SU-DHL-6 (cell line): ENCODE results near the gene ATP7B.

ENCODE experiments used
- H2AFZ ChIP-seq: fragments of 200-600 bp; sonication (generic); 2 replicates; pipeline ENCODE4 v1.6.1; 2014; ENCODE audit warnings: low read depth, mild to moderate bottlenecking, moderate library complexity, mixed read lengths, antibody characterized with exemption, low read length; ENCODE audit not compliant: severe bottlenecking
- H3F3A ChIP-seq: fragments of 200-600 bp; shearing (Covaris generic); 2 replicates; pipeline ENCODE4 v1.6.0; 2016; ENCODE audit warnings: antibody characterized with exemption, mild to moderate bottlenecking; ENCODE audit not compliant: insufficient read depth
- H3K27ac ChIP-seq: fragments of 200-600 bp; sonication (generic); 2 replicates; pipeline ENCODE4 v1.5.1; 2016; ENCODE audit warnings: low read depth, mild to moderate bottlenecking, low read length, moderate library complexity, mixed read lengths
- H3K27me3 ChIP-seq: fragments of 200-600 bp; sonication (generic), shearing (Covaris generic); 2 replicates; pipeline ENCODE4 v1.6.0; 2014; ENCODE audit warnings: mild to moderate bottlenecking, low read length
- H3K36me3 ChIP-seq: fragments of 200-600 bp; sonication (generic); 2 replicates; pipeline ENCODE4 v1.6.1; 2014; ENCODE audit warnings: mild to moderate bottlenecking, low read length, mixed read lengths
- H3K4me2 ChIP-seq: fragments of 300-600, 200-600 bp; shearing (Covaris generic), sonication (generic); 2 replicates; pipeline ENCODE4 v1.6.0; 2014; ENCODE audit warnings: low read length, low read depth, mild to moderate bottlenecking; ENCODE audit not compliant: poor library complexity, severe bottlenecking
- H3K4me3 ChIP-seq: fragments of 200-600 bp; sonication (generic); 2 replicates; pipeline ENCODE4 v1.5.1; 2014; ENCODE audit warnings: antibody characterized with exemption, low read length, mild to moderate bottlenecking, mixed read lengths; ENCODE audit not compliant: insufficient read depth, poor library complexity, severe bottlenecking
- H3K79me2 ChIP-seq: fragments of 200-600 bp; sonication (generic); 2 replicates; pipeline ENCODE4 v1.6.1; 2014; ENCODE audit warnings: mild to moderate bottlenecking, low read length, moderate library complexity; ENCODE audit not compliant: insufficient read depth
- H3K9ac ChIP-seq: fragments of 200-600 bp; sonication (generic); 2 replicates; pipeline ENCODE4 v1.7.0; 2014; ENCODE audit warnings: mild to moderate bottlenecking, low read length
- H3K9me2 ChIP-seq: fragments of 200-600 bp; sonication (generic); replicated peaks from 2 replicates; pipeline ENCODE4 v1.6.1; 2014; ENCODE audit warnings: low read length; ENCODE audit not compliant: insufficient read depth
- H3K9me3 ChIP-seq: fragments of 200-600 bp; sonication (generic); 2 replicates; pipeline ENCODE4 v1.6.1; 2014; ENCODE audit warnings: low read length, mixed read lengths; ENCODE audit not compliant: insufficient read depth
- H4K20me1 ChIP-seq: fragments of 200-600 bp; sonication (generic); 2 replicates; pipeline ENCODE4 v1.6.1; 2014; ENCODE audit warnings: low read depth, mild to moderate bottlenecking, antibody characterized with exemption, low read length, moderate library complexity, mixed read lengths
- EZH2phosphoT487 ChIP-seq: fragments of 200-600 bp; sonication (generic), shearing (Covaris generic); conservative IDR thresholded peaks from 2 replicates; pipeline ENCODE4 v1.6.1; 2018; ENCODE audit warnings: mild to moderate bottlenecking, antibody characterized with exemption, low read length, moderate library complexity, mixed read lengths
- TF ChIP-seq, protein P1 (sequence below): fragments of 200-600 bp; sonication (generic); IDR thresholded peaks from one replicate; pipeline ENCODE4 v1.5.1; 2017; ENCODE audit warnings: antibody characterized with exemption, mild to moderate bottlenecking, low read length, moderate library complexity; ENCODE audit not compliant: insufficient read depth, poor library complexity, severe bottlenecking

The ATP7B gene

DNA sequence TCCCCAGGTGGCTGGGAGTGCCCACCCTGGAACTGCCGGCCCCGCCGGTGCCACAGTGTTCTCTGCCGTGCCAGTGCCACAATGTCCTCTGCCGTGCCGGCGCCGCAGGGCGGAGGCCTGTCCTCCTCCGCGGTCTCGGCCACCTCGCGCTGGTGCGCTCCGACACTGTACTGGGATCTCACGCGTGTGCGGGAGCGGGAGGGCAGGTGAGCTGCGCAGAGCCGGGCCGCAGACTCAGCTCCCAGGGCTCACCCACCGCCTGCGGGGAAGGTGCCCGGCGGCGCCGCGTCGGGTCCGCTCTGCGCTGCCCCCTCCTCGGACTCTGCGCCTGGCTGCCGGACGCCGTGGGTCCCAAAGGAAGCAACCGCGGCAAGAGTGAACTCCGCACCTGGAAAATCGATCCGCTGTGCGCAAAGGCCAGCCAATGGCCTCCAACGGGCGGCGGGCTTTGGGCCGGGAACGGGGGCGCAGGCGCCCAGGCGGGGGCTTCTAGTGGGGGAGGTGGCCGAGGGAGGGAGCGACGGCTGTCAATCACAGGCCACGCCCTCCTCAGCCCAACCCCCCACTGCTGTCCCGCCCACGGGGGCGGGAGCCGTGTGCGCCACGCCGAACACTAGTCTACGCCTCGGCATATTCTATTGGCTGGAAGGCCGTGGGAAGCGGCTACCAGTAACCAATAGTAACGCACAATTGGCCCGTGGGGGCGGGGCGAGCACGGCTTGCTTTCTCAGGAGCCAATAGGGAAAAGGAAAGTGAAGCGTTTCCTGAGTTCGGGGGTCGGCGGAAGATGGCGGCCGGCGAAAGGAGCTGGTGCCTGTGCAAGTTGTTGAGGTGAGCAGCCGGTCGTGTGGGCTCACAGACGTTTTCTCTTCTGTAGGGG lies 622 bp upstream of the ATP7B start, which contains the start of gene ALG11:
ALG11 (plus strand) TSS at position 767 of the 880 bp plus-strand sequence; CDS start at position 788, 21 bp downstream.
- Histone ChIP-seq H3K9me3 (no peaks in the 10 kb centered on the region), H3F3A (no peaks in the 10 kb centered on the region), H3K4me2 (peak within 1 kb of the TSS; percentile 99), H3K9me2 (no peaks in the 10 kb centered on the region), H4K20me1 (no peaks in the 10 kb centered on the region), H3K27me3 (no peaks in the 10 kb centered on the region), H2AFZ (peak within 1 kb of the TSS; percentile 96), H3K9ac (peak within 1 kb of the TSS; percentile 87), H3K79me2 (peaks cover 43% of the 10 kb centered on the region), H3K36me3 (no peaks in the 10 kb centered on the region), H3K4me3 (peak within 1 kb of the TSS; percentile 100), H3K27ac (no peak within 1 kb of the TSS)
- 0 out of 2 replicates have a peak, but pooled peaks have one; percentile 15 for TF ChIP-seq EZH2phosphoT487
- TF ChIP-seq, protein P1, sequence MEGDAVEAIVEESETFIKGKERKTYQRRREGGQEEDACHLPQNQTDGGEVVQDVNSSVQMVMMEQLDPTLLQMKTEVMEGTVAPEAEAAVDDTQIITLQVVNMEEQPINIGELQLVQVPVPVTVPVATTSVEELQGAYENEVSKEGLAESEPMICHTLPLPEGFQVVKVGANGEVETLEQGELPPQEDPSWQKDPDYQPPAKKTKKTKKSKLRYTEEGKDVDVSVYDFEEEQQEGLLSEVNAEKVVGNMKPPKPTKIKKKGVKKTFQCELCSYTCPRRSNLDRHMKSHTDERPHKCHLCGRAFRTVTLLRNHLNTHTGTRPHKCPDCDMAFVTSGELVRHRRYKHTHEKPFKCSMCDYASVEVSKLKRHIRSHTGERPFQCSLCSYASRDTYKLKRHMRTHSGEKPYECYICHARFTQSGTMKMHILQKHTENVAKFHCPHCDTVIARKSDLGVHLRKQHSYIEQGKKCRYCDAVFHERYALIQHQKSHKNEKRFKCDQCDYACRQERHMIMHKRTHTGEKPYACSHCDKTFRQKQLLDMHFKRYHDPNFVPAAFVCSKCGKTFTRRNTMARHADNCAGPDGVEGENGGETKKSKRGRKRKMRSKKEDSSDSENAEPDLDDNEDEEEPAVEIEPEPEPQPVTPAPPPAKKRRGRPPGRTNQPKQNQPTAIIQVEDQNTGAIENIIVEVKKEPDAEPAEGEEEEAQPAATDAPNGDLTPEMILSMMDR: no peak

DNA sequence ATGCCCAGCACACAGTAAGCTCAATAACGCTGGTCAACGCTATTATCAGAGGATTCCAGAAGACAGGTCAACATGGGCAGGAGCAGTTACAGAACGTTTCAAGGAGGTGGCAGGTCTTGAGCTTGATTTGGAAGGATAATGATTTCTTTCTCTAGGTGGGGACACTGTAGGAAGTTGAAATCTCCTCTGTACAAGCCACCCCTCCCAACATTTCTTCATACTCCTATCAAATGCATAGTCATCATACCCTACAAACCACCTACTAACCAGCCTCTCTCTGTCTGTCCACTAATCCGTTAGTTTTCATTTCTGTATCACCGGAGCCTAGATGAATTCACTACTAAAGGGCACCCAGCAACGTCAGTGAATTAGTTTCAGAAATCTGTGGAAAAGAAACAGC lies 1.3 kb downstream of the ATP7B start:
- Histone ChIP-seq H3K27ac (no peak overlapping the region), H4K20me1 (no peaks in the 10 kb centered on the region), H3F3A (no peaks in the 10 kb centered on the region), H3K9me3 (no peaks in the 10 kb centered on the region), H3K4me2 (no peak overlapping the region), H3K9me2 (no peaks in the 10 kb centered on the region), H3K36me3 (no peaks in the 10 kb centered on the region), H2AFZ (no peak overlapping the region), H3K27me3 (no peaks in the 10 kb centered on the region), H3K4me3 (no peak overlapping the region), H3K9ac (no peak overlapping the region), H3K79me2 (peaks cover 26% of the 10 kb centered on the region)
- TF ChIP-seq EZH2phosphoT487: no peak
- TF ChIP-seq, protein P1: no peak

DNA sequence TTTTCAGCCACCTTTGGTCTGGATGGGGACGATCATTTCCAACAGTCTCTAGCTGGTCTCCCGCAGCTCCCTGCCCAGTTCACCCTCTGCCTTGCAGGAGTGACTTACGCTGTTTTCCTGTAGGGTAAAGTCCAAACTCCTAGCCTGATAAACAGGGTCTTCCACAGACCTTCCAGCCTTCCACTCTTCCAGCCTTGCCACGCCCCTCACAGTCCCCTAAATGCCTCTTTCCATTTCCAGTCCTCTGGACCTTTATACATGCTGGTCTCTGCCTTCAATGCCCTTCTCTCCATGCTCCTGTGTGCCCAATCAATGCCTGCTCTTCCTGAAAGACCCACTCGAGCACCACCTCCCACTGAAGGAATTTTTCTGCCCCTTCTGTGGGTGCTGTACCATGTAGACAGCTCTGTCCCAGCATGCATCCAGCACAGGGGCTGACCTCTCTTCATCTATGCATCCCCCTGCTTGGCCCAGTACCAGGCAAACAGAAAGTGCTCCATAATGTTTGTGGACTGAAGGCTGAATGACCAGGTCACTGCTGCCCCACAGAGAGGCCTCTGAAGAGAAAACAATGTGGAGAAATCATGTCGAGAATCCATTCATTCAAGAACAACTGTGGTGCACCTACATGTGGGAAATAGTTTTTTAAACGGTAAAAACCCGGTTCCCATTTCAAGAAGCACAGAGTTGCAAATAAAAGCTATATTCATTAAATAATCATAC lies 4.6 kb downstream of the ATP7B start:
- H2AFZ ChIP-seq: no peak overlapping the region
- TF ChIP-seq, protein P1: no peak
- TF ChIP-seq EZH2phosphoT487: no peak
- no peaks in the 10 kb centered on the region for H3K9me2 ChIP-seq
- no peak overlapping the region for H3K4me2 ChIP-seq
- H3K9me3 ChIP-seq: no peaks in the 10 kb centered on the region
- H3K9ac ChIP-seq: no peak overlapping the region
- H3K27ac ChIP-seq: no peak overlapping the region
- no peaks in the 10 kb centered on the region for H3K79me2 ChIP-seq
- no peak overlapping the region for H3K4me3 ChIP-seq
- no peaks in the 10 kb centered on the region for H3F3A ChIP-seq
- no peaks in the 10 kb centered on the region for H3K36me3 ChIP-seq
- H4K20me1 ChIP-seq: no peaks in the 10 kb centered on the region
- no peaks in the 10 kb centered on the region for H3K27me3 ChIP-seq
